GM21576 (cell line): ENCODE data around the gene GLIS1.

ENCODE experiments used
- ATAC-seq: cut with Tn5 transposase; IDR thresholded peaks from one replicate; pipeline ENCODE4 v1.9.1; 2021; ENCODE audit warnings: mild to moderate bottlenecking, moderate library complexity; ENCODE audit not compliant: unreplicated experiment

The GLIS1 gene

DNA sequence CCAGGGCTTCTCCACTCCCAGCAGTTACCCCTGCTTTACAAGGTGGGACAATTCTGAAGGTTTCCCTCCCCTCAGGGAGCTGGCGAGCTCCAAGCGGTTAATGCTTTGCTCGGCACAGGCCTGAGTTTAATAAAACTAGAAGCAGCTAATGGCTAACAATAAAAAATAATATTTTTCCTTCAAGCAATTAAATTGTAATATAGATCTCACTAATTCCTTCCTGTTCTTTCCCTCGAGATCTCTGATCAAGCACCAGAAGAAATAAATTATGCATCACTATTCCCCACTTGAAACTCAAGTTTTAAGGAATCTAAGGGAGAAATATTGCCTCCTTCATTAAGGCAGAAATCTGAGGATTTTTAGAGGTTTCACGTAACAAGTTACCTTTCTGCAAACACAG lies 42.9 kb downstream of the GLIS1 start:
- no peak for ATAC-seq

DNA sequence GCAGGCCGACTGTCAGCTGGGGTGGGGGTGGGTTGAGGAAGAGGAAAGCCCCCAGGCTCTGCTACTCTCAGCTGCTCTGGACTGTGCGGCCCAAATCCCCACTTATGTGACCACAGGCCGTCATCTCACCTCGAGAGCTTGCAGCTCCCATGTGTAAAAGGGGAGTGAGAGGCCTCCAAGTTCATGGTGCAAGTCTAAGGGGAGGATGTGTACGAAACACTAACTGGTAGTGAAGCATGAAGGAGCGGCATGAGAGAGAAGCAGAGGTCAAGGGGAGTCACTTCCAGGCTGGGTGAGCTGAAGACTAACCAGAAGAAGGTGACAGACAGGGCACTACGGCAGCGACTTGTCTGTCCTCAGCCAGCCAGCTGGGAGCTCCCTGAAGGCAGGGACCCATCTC lies 43.8 kb downstream of the GLIS1 start:
- no peak for ATAC-seq

DNA sequence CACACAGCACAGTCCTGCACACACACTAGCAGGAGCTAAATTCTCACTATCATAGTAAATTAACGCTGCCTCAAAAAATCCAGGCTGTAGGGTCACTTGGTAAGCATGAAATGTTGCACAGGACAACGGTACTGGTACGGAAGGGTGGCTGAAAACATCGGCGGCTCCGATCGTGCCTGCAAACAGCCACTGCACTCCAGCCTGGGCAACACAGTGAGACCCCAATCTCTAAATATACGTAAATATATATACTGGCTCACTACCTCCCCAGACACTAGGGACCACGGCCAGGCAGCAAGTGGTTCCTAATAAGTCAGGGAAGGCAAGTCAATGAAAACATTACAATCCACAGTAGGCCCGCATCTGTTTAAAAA lies 44.3 kb downstream of the GLIS1 start:
- no peak for ATAC-seq

DNA sequence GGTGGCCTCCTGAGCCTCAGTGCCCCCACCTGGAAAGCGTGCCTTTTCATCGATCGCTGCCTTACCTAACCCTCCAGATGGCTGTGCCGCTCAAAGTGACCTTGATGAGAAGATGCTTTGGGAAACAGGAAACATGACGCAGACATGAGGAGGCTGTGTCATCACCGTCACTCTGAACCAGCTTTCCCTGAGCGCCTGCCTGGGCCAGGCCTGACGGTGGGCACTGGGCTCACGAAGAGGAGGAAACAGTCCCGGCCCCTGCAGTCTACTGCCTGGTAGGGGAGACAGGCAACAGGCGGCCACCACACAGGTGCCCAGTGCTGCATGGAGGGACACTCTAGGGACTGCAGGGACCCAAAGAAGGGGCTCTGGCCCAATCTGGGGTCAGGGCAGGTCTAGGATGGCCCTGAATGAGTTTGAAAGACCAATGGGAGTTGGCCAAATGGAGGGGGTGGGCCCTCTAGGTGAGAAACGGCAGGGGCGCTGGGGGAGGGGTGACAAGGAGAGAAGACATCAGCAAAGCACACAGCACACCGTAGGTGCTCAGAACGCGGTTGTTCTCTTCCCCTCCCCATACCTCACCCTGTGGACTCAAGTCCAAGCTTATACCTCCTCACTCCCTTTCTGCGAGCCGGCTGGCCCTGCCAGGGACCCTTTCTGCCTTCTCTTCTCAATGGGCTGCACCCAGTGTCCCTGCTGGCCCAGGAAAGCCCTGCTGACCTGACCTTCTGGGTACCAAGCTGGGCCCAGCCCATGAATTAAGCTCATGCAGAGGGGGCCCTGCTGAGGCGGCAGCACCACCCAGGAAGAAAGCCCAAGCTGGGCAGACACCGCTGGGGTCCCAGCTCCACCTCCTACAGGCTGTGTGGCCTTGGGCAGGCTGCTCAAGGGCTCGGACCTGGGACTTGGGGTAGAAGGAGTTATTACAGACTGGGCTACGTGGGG lies 44.9 kb downstream of the GLIS1 start:
- no peak for ATAC-seq

DNA sequence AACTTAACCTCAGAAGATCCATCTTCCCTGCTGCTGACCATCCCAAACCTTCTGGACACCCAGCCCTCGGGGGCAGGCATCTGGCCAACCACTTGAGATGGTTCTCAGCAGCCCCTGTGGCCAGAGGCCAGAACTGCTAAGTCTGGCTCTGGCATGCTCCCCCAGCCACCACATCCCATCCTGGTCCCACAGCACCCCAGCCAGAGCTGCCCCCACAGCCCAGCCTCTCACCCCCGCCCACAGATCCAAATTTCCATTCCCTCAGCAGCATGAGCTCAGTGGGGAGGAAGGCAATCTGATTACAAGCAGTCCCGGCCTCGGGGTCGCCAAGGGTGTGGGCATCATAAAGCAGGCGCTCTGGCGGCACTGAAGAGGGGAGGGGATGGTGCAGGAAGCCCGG lies 45.6 kb downstream of the GLIS1 start:
- no peak for ATAC-seq

DNA sequence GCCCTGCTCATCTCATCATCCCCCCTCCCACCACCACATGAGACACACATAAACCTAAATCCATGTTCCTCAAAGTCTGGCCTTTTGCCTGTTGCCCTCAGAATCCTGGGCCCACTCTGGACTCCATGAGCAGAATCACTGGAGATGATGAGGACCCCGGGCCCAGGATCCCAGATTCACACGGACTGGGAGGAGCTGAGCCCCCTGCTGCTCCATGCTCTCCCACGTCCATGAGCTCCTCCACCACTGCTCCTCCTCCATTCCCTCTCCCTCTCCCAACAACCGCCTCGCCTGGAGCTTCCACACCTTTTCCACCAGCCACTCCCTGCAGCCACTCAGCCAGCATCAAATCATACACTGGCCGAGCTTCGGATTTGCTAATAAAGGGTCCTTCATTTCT lies 47.6 kb downstream of the GLIS1 start:
- ATAC-seq = no peak

DNA sequence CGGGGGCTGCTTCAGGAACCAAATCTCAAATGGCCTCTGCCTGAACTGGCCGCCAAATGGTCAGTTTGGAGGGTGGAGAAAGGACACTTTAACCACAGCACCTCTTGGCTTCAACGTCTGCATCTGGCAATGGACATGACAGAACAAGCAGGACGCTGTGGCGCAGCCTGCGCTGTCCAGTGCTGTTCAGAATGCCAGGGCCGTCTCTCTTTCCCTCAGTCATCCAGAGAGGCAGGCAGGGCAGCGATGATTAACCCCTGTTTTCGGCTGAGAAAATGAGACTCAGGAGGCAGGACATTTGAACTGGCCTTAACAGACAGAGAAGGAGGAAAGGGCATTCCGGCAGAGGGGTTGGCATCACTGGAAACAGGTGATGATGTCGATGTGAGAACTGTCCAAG lies 48.6 kb downstream of the GLIS1 start:
- ATAC-seq = no peak

DNA sequence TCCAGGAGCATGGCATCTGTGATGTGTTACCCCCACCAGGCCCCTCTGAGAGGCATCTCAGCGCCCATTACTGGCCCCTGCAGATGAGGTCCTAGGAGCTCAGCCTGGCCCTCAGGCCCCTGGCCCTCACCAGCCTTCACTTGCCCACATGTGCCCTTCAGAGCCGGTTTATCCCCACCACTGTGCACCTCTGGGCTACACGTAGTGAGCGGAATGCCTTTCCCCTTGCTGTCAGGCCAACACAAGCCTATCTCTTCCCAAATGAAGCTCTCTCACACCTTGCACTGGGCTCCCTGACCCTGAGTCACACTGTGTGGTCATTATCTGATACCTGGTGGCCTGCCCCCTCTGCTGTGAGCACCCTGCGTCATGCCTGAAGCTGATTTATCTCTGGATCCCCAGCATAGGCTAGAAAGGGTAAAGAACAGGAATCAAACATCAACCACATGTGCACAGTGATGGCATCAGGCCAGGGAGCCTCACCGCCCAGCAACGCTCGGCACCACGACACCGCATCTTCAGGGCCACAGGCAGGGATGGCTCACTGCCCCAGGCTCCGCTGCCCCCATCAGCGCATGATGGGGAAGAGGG lies 49.1 kb downstream of the GLIS1 start:
- ATAC-seq = no peak

DNA sequence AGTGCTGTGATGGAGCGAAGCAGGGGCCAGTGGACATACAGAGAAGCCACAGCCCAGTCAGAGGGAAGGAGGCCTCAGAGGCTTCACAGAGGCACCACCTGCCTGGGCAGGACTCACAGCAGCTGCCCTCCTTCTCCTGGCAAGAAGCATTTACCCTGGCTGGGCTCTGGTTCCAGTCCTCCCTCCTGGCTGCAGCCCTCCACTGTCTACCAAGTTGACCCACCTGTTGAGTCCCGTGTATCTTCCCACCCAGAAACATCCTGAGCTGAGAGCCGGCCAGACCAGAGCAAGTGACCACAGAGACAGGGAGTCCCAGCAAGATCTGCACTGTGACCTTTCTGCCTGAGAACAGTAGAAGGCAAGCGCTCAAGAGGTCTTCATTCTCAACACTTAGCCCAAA lies 49.7 kb downstream of the GLIS1 start:
- no peak for ATAC-seq

DNA sequence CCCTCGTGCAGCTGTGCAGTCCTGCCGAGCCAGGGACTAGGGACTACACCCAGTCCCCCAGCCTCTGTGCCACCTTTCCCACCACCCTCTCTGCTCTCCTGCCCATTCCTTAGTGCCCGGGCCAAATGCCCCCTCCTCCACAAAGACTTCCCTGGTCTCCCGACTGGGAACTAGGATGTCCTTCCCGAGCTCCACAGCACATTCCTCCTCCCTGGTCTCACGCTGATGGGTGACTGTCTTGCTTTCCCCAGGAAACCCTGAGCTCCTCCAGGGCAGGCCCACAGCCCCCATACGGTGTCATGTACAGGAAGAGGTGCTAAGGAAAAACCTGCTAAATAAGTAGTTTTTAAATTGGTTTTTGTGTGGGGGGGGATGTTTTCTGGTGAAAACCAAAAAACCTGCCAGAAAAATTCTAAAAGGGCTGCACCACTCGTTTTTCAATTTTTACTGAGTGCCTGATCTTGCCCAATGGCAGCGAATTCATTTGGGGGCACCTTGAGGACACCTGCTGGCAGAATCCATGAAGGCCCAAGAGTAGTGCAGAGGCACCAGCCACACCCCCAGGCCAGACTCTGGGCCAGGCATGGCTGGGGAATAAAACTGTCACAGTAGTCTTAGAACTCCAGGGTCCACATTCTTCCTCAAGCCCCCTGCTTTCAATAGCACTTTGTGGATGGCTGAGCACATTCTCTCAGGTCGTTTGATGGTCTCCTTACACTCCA lies 50.4 kb downstream of the GLIS1 start:
- ATAC-seq = no peak

DNA sequence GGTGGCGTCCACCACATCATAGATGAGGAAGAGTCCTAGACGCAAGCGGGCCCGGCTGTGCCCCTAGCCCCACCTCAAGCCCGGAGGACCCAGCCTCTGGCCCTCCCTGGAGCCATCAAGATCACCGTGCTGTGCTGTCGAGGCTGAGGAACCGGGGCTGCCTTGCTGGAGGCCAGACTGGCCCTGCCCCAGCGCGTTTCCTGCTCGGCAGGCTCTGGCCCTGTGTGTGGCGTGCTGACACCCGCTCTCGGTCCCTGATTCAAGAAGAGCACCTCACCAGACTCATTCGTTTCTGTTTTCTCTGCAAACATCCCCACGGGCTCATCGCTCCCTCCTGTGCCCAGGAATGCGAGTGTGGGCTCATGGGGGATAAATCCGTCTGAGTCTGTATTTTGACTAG lies 51.1 kb downstream of the GLIS1 start:
- no peak for ATAC-seq

DNA sequence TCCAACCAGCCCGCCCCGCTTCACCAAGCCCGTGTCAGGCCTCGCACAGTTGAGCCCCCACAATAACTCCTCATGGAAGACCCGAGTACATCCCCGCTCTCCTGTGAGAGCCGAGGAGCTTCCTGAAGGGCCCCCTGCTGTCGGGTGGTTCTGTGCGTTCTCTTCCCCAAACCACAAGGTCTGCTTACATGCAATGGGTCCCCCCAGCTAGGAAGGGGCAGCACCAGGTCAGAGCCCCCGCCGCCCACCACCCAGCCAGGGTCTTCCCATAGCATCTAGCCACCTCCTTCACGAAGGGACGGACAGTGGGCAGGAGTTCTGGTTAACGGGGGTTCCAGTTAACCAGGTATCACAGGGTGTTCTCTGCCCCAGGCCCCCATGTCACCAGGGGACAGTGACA lies 51.5 kb downstream of the GLIS1 start:
- ATAC-seq = no peak

DNA sequence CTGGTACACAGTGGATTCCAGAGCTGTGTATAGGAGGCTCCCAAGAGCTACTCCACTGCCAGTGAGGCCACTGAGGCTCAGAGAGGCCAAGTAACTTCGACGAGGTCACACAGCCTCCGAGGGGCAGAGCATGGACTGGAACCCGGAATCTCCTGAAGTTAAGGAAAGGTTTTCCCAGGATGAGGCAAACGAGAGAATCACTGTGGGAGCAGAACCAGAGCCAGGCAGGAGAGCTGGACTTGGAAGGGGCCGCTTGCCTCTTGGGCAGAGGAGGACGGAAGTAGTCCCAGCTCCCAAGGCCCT lies 52.0 kb downstream of the GLIS1 start:
- no peak for ATAC-seq

DNA sequence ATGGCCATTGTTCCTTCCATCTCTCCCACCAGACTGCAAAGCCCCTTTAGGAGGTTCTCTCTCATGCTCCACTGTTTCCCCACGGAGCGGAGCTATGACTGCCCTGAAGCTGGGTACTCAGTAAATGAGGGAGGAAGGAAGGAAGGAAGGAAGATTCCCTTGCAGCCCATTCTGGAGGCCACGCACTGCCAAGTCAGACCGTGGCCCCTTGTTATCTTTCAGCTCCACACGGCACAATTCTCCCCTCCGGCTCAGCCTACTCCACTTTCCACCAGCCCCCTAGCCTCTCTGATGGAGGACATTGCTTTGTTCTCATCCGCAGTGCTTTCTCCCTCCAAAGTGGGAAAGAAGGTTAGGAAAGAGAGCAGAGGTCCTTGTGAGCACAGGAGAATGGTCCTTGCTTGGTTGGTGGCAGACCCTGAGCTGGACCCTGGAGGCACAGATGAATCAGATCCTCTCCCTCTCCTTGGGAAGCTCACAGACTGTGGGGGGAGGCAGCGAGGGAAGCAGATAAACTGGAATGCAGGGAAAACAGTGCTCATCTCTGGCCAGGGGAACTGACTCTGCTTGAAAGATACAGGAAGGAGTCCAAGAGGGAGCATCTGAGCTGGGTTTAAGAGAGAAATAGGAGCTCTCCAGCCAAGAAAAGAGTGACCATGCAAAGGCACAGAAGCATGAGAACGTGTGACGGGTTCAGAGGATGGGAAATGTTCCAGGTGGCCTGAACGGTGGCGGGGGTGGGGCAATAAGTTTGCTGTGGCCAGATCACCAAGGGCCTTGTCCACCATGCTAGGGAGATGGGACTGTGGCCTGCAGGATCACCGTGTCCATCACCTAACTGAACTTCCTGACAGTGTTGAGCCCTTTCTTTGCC lies 52.6 kb downstream of the GLIS1 start:
- ATAC-seq = no peak

DNA sequence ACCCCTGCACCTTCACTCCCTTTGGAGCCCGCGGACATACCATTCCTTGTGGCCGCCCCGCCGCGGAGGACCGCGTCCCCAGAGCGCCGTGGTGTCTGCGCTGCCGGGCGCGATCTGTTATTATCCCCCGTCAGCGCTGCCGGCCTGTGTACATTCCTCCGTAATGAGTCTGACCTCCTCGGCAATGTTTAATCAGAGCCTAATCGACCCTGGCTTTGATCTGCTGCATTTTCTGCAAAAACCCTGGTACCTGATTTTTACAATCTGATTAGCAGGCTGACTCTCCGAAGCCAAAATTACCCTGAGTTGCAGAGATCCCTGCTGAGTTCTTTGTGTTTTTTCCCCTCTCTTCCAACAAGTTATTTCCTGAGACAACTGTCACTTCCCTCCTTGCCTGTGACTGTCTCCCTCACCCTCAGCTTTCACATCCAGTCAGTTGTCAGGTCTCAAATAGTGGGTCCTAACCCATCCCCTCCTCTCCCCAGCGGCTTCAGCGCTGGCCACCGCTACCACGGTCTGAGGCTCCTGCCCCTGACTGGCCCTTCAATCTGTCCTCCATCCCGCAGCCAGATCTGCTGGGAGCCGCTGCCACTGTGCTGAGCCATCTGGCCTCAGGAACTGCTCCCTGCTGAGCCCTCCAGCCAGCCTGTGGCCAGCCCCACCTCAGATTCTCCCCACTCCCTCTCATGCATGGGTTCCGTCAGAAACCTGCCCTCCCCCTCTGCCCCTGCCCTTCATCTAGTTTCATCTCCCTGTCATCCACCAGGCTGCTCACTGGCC lies 53.5 kb downstream of the GLIS1 start:
- ATAC-seq = no peak

DNA sequence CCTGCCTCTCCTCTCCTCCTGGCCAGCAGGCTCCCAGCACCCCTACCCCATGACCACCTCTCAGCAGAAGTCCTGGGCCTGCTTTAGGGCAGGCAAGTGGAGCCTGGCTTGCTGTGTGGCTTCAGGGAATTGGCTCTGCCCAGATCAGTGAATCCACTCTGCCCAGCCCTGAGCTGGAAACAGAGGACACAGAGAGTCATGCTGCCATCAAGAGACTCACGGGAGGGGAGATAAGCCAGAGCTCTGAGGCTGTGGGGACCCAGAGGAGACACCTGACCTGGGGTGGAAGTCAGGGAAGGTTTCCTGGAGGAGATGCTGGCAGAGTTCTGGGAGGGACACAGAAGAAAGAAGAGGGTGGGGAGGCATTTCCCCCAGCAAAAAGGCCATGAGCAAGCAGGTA lies 54.2 kb downstream of the GLIS1 start:
- no peak for ATAC-seq

DNA sequence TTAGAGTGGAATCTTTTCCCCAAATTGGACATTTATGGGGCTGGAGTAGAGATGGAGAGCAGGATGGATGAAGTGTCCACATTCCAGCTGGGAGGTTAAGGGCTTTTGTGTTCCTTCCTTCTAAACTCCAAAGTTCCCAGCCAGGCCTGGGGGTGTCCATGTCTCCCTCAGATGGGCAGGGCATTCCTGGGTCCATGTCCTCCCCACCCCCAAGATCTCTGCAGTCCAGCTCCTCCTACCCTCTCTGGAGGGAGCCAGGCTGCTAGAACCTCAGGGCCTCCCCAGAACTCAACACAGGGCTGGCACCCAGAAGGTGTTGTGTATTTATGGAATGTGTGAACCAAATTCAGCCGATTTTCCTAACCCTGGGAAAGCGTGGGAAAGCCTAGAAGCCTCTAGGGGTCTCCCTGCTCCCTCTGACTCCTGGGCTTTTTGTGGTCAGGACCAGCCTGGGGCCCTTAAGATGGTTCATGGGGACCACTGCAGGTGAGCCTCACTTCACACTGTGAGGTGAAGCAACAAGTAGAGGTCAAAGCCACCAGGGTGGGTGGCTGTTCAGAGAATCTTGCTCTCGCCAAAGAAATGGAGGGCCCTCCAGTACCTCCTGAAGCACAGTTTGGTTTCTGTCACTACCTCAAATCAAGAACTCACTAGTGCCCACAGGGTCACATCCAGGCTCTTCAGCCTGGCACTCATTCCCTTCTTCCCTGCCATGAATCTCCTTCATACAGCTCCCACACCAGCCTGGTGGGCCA lies 54.8 kb downstream of the GLIS1 start:
- ATAC-seq = no peak

DNA sequence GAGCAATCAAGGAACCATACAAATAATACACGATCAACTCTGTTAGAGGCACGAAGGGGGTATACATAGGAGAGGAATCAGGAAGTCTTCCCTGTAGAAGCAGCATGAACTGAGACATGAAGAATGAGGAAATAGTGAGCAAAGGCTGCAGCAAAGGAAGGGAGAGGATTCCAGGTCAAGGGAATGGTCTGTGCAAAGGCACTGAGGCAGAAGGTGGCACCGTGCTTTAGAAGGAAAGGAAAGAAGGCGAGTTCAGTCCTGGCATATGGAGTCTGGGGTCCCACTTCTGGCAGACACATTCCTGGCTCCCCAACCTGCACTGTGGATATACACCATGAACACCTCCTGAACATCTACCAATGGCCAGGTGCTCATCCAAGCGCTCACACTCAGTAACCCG lies 56.1 kb downstream of the GLIS1 start:
- ATAC-seq = no peak

DNA sequence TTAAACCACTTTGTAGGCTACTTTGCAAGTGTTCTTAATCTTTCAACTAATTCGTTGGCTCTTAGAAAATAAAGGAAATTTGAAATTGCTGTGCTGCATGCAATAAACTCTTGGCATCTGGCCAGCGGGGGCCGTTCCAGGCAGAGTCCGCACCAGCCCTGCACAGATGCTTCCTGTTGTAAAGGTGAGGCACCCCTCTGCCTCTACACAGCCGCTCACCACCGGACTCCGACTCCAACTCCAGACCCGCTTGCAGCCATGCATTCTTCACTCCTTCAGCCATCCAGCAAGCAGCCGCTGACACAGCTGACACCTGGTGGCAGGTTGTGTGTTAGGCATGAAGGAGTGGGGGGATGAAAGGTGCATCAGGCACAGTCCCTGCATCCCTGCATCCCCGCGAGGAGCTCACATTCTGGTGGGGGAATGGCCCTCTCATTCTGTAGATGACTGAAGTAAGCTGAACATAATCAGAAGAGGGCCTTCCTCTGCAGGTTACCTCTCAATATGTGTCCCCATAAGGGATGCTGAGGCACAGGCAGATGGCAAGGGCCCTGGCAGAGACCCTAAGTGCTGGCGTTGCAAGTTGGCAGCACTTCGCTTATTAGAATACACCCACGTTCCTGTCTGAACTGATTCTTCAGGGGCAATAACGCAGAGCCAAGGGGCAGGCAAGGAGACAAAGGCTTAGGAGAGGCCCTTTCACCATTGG lies 56.8 kb downstream of the GLIS1 start:
- no peak for ATAC-seq
